HG03060 (cell line): ENCODE measurements around the gene ELL.
"Not testable (repeated sequence)": the region's sequence is repeated elsewhere in the genome, so short reads cannot be mapped to it uniquely, and the experiment has no call there.

ENCODE experiments used
- ATAC-seq: cut with Tn5 transposase; IDR thresholded peaks from one replicate; pipeline ENCODE4 v1.9.1; 2021; ENCODE audit warnings: low read depth, moderate number of reproducible peaks; ENCODE audit not compliant: unreplicated experiment

The ELL gene

GRCh38 chr19:18412610-18413239, 109.1 kb downstream of the ELL start:
- no peak for ATAC-seq

GRCh38 chr19:18408053-18408476, 113.8 kb downstream of the ELL start:
- ATAC-seq: peak; percentile 71

- ATAC-seq: no peak
Measured at GRCh38 chr19:18406749-18407148, 115.1 kb downstream of the ELL start.

GRCh38 chr19:18405754-18406153, 116.1 kb downstream of the ELL start:
- ATAC-seq: not testable (repeated sequence)

- ATAC-seq: not testable (repeated sequence)
Measured at GRCh38 chr19:18402455-18403248, 119.2 kb downstream of the ELL start.

- ATAC-seq: no peak
Measured at GRCh38 chr19:18401580-18402112, 120.2 kb downstream of the ELL start.

GRCh38 chr19:18399008-18399407, 122.9 kb downstream of the ELL start:
- ATAC-seq: no peak

GRCh38 chr19:18397242-18398202, 124.3 kb downstream of the ELL start, which contains the start of gene LRRC25:
Gene LRRC25, minus strand, starts transcription at chr19:18397622. Its CDS starts 659 bp downstream, at chr19:18396963.
- ATAC-seq: no peak

GRCh38 chr19:18396471-18397241, 125.2 kb downstream of the ELL start:
- ATAC-seq: no peak

GRCh38 chr19:18393836-18394235, 128.0 kb downstream of the ELL start:
- no peak for ATAC-seq

GRCh38 chr19:18392926-18393325, 128.9 kb downstream of the ELL start:
- no peak for ATAC-seq
